Forelimb muscle (tissue), 1 donor: ENCODE results near the gene GRIA1. TPM values are rescaled to one million over a fixed set of nuclear protein-coding genes. Genes with fewer than 3 reads are reported as not detected.

ENCODE experiments used
- DNase-seq: peaks from one replicate; pipeline ENCODE4 v3.0.0-alpha.2; 2013; ENCODE audit warnings: low read depth
- polyA plus RNA-seq: library from polyadenylated mRNA; unstranded; fragments of 120-200 nt; gene quantifications from one replicate; pipeline ENCODE4 v1.2.1, GENCODE V29; 2013; ENCODE audit not compliant: insufficient read length

The GRIA1 gene
- polyA plus RNA-seq, 1 donor, result 1.0 TPM

GRCh38 chr5:153779836-153780235 is 289.4 kb downstream of the GRIA1 start:
- DNase-seq, result no peak

GRCh38 chr5:153780876-153781705 is 290.6 kb downstream of the GRIA1 start:
- no peak for DNase-seq

- DNase-seq, result no peak
These were observed 292.3 kb downstream of the GRIA1 start for GRCh38 chr5:153782589-153783361.

- DNase-seq, result no peak
These were observed 292.8 kb downstream of the GRIA1 start for GRCh38 chr5:153783362-153783658.

GRCh38 chr5:153784277-153784676 is 293.8 kb downstream of the GRIA1 start:
- DNase-seq, result no peak

GRCh38 chr5:153791339-153791738 is 300.9 kb downstream of the GRIA1 start:
- DNase-seq, result no peak

DNA sequence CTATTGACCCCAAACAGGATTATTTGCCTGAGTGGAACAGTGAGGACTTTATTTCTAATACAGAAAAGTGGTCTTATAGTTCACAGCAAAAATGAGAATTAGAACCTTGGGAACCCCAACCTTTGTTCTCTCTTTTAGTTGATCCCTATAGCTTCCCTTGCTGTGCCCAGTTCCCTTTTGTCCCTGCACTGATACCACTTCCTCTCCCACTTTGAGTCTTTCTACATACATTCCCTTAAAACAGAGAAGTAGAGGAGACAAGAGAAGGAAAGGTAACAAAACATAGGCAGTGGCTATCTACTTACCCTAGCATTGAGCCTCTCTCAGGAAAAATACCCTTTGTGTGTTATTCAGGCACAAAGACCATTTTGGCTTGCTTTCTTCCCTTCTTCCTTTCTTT is 301.8 kb downstream of the GRIA1 start:
- no peak for DNase-seq

GRCh38 chr5:153793699-153794098 is 303.2 kb downstream of the GRIA1 start:
- DNase-seq, result no peak

DNA sequence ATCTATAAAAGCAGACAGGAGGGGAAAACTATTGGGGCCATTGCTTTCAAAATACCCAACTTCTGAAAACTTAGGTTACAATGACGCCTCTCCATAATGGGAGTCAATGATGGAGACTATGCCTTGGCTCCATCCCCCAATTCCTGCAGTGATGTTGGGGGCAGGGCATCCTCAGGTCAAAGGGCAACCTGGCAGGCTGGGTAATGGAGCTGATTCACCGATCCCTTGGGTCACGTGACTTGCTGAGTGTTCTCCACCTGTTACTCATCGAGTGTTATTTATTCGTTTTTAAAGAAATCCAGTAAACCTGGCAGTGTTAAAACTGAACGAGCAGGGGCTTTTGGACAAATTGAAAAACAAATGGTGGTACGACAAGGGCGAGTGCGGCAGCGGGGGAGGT is 303.9 kb downstream of the GRIA1 start:
- no peak for DNase-seq

GRCh38 chr5:153796527-153796926 is 306.1 kb downstream of the GRIA1 start:
- no peak for DNase-seq

DNA sequence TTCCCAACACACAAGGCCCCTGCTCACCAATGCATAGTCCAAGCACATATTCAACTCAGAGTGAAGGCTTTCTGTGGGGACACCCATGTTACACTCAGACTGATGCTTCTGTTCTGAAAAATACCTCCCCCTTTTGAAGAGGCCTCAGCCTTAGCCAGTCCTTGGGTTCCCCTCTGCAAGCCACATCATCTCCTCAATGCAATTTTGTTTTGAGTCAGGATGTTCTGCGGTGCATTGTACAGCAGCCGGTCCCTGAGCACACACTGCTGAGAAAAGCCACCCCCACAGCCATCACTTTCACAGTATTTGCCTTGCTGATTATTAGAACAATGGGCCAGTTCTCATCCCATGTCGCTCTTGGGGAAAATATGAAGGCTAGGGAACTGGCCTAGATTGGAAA is 307.0 kb downstream of the GRIA1 start:
- DNase-seq, result no peak

GRCh38 chr5:153798830-153799229 is 308.4 kb downstream of the GRIA1 start:
- DNase-seq, result no peak

- DNase-seq, result no peak
These were observed 309.0 kb downstream of the GRIA1 start for GRCh38 chr5:153799466-153799865.

- DNase-seq, result no peak
These were observed 311.8 kb downstream of the GRIA1 start for GRCh38 chr5:153802050-153802821.

DNA sequence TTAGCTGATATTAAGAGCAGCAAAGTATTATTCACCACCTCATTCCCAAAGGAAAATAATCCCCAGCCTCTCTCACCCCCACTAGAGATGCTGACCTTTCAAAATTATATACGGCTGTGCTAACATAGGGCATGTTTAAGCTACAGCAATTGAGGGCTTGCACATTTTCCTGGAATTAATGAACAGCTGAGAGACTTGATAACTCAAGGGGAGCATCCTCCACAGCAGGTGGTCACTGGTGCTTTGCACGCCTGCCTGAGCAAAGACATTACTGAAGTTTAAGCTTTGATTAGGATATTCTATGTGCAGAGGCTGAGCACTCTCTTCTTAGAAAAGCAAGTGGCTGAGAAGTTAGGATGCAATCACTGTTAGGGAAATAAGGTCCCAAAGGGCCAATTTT is 317.3 kb downstream of the GRIA1 start:
- DNase-seq, result no peak

DNA sequence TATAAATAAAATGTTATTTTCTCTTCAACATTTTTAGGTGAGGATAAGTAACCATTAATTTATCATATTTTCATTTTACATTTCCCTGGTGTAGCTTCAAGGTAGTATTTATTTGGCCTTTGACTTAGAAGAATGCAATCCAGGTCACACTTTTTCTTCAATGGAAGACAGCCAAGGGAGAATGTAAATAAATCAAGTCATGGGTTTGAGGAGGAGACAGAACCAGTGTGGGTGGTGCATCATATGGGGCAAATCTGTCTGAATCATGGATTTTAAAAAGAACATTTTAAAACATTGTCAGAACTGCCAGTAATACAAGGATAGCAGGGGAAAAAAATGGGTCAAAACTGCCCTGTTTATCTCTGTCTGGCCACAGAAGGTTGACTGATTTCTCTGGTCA is 318.7 kb downstream of the GRIA1 start:
- DNase-seq, result no peak

DNA sequence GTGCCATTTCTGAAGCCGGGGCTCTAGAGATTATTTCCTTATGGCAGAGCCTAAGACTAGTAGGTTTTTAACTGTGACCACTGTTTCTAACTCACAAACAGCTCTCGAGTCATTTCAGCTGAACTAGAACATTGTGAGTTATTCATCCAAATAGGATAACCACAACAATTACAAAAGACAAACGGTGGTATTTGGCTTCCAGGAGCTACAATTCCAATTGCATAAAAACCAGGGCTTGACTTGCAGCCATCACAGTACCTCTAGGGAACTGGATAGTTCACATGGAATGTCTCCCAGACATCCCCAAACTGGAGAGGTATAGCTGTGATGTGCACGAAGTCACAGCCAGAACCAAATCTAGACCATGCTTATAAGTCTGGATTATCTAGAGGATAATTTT is 323.4 kb downstream of the GRIA1 start:
- DNase-seq, result no peak

DNA sequence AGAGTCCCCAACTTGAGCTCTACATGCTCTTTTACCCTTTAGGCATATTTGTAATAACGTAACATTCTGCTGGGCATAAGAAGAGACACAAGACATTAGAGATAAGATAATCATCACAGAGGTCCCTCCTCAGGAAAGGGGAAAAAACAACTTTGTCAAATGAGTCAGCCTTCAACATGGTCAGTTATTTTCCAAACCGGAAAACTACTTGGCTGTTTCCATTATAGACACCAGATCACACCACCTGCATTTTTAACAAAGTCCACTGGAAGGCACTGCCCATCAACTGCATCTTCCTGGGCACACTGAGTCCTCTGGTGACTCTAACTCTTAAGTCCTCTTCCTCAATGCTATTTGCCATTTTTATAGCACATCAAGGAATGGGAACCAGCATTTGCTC is 326.4 kb downstream of the GRIA1 start:
- DNase-seq, result no peak

DNA sequence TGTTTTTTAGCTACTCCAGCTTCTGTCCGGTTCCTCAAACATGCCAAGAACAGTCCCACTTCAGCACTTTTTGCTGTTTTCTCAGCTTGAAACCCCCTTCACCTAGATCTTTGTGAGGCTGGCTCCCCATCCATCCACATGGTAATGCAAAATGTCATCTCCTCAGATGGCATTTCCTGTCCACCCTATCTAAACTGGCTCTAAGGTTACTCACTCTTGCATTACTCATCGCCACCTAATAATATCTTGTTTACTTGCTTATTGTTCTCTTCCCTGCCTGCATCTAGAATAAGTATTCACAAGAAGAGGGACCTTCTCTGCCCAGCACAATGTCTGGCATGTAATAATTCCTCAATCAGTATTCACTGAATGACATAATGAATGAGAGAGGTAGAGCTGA is 328.2 kb downstream of the GRIA1 start:
- no peak for DNase-seq

DNA sequence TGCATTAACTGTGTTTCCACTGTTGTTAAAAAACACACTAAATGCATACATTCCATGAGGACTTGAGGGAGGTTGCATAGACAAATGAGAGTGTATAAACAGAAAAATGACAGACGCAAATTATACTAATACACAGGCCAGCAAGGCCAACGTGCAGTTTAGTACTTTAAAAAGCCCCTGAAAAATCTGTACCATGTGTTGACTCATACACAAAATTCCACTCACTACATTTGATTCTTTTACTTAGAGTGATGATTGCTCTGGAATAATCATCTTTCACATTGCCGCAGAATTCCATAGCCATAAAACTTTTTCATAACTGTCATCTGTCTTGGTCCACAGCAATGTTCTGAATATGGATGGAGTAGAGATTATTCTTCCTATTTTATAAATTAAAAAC is 332.6 kb downstream of the GRIA1 start:
- DNase-seq, result no peak

DNA sequence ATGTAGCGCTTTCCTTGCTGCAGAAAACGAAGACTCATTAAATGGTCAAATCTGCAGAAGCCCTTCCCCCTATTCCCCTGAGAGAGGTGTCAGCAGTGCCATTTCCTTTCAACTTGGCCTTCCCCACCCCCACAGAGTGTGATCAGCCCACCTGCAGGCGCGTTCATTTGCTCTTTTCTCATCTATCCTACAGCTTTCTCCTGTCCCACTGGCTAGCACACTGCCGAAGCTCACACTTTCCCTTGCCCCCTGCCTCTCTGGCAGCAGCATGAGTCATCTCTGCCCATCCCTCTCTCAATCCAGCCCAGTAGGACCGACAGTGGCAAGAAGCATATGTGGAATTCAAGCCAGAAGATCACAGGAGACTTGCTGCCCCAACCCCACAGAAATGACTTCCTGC is 334.4 kb downstream of the GRIA1 start:
- DNase-seq, result no peak

- DNase-seq, result peak; percentile 16
These were observed 336.9 kb downstream of the GRIA1 start for GRCh38 chr5:153827397-153827796.
